Naive thymus-derived CD4-positive, alpha-beta T cell (primary cell): ENCODE measurements around the gene ZBTB18. TPM values are rescaled to one million over a fixed set of nuclear protein-coding genes. Genes with fewer than 3 reads are reported as not detected.

Source experiments
- ATAC-seq: fragments of 150-1000 bp; cut with Tn5 transposase; 2 replicates; pipeline ENCODE4 v1.10.0; 2021; ENCODE audit warnings: mild to moderate bottlenecking, moderate library complexity
- CTCF ChIA-PET: fragments of 350-600 bp; sonication (Branson Sonifier 250); formaldehyde crosslinking; loops from one replicate; lab custom pipeline; 2021; ENCODE audit warnings: antibody characterized with exemption; lab: Charles Lee
- POLR2A ChIA-PET: fragments of 350-600 bp; sonication (Branson Sonifier 250); formaldehyde crosslinking; loops from one replicate; lab custom pipeline; 2021; ENCODE audit warnings: antibody characterized with exemption, inconsistent platforms; lab: Charles Lee
- DNase-seq, 9 donors: peaks; one replicate each; pipeline versions ENCODE4 v3.0.0 to v3.0.0-alpha.2; 2020 to 2022; ENCODE audit warnings: mixed read lengths in 1 of 9
- H3K27ac ChIP-seq: one replicate; pipeline ENCODE4 v1.7.0; 2013; ENCODE audit warnings: mild to moderate bottlenecking, low read depth, low read length, moderate library complexity
- H3K27me3 ChIP-seq, 2 donors: one replicate each; pipeline ENCODE4 v1.7.0; 2013; ENCODE audit warnings: low read length in 2 of 2, mild to moderate bottlenecking in 2 of 2, moderate library complexity in 2 of 2; ENCODE audit not compliant: control insufficient read depth in 2 of 2, insufficient read depth in 2 of 2
- H3K36me3 ChIP-seq, 3 experiments: 1 replicate in 2 of 3; 2 replicates in 1 of 3; pipeline ENCODE4 v1.7.0; 2013; ENCODE audit warnings: low read length in 3 of 3, mild to moderate bottlenecking in 3 of 3, moderate library complexity in 1 of 3; ENCODE audit not compliant: insufficient read depth in 3 of 3, control insufficient read depth in 2 of 3
- H3K4me1 ChIP-seq, 2 donors: one replicate each; pipeline ENCODE4 v1.7.0; 2013; ENCODE audit warnings: low read length in 2 of 2, mild to moderate bottlenecking in 2 of 2, moderate library complexity in 1 of 2; ENCODE audit not compliant: control insufficient read depth in 2 of 2, insufficient read depth in 2 of 2
- H3K4me3 ChIP-seq: 2 replicates; pipeline ENCODE4 v1.7.0; 2013; ENCODE audit warnings: mild to moderate bottlenecking, low read length
- H3K9me3 ChIP-seq, 3 experiments: 1 replicate in 2 of 3; 2 replicates in 1 of 3; pipeline ENCODE4 v1.7.0; 2013; ENCODE audit warnings: low read length in 3 of 3; ENCODE audit not compliant: control insufficient read depth in 2 of 3
- H3K27ac Mint-ChIP-seq, 9 donors: one replicate each; pipeline ENCODE4 v1.8.0; 2020 to 2022; ENCODE audit warnings: mixed read lengths in 9 of 9, mild to moderate bottlenecking in 8 of 9, moderate library complexity in 5 of 9, inconsistent platforms in 2 of 9
- H3K27me3 Mint-ChIP-seq, 5 donors: one replicate each; pipeline ENCODE4 v1.8.0; 2021 to 2022; ENCODE audit warnings: mixed read lengths in 5 of 5, mild to moderate bottlenecking in 1 of 5
- H3K36me3 Mint-ChIP-seq, 5 donors: one replicate each; pipeline ENCODE4 v1.8.0; 2020 to 2022; ENCODE audit warnings: mixed read lengths in 5 of 5, mild to moderate bottlenecking in 3 of 5, inconsistent platforms in 1 of 5
- H3K4me1 Mint-ChIP-seq, 7 donors: one replicate each; pipeline ENCODE4 v1.8.0; 2020 to 2022; ENCODE audit warnings: mixed read lengths in 7 of 7, mild to moderate bottlenecking in 3 of 7, inconsistent platforms in 1 of 7
- H3K4me3 Mint-ChIP-seq, 10 donors: one replicate each; pipeline ENCODE4 v1.8.0; 2020 to 2022; ENCODE audit warnings: mild to moderate bottlenecking in 10 of 10, mixed read lengths in 10 of 10, moderate library complexity in 6 of 10, inconsistent platforms in 2 of 10
- H3K9me3 Mint-ChIP-seq, 11 donors: one replicate each; pipeline ENCODE4 v1.8.0; 2020 to 2022; ENCODE audit warnings: mixed read lengths in 11 of 11, mild to moderate bottlenecking in 4 of 11, inconsistent platforms in 1 of 11, moderate library complexity in 1 of 11
- intact Hi-C, 2 donors: fragments of 100-400 bp; cut with micrococcal nuclease; formaldehyde crosslinking; loops; one replicate each; pipeline ENCODE4 v1.15.1; 2023
- polyA plus RNA-seq, 2 donors: library from polyadenylated mRNA; unstranded; fragments of 300-500 nt; fragmentation: Illumina TruSeq; gene quantifications; one replicate each; pipeline ENCODE4 v1.2.3, GENCODE V29; 2021
- total RNA-seq, 6 experiments: library from RNA in 5 of 6; stranded (reverse) in 5 of 6; gene quantifications; 1 replicate in 5 of 6; 2 replicates in 1 of 6; pipeline ENCODE4 v1.2.3 and lab custom pipeline; 2021 to 2026

The ZBTB18 gene
- total and polyA plus RNA-seq, 7 experiments from 2014 or later = 3.6 to 90.7 (median 42.4) TPM

- peaks cover 0 to 17% (median 3%) of the 10 kb centered on the region in 5 donors for H3K27me3 Mint-ChIP-seq
- Histone ChIP-seq H3K27ac (no peak overlapping the region), H3K27me3 (no peaks in the 10 kb centered on the region), H3K4me1 (no peaks in the 10 kb centered on the region), H3K4me3 (no peak overlapping the region), H3K9me3 (no peaks in the 10 kb centered on the region), H3K36me3 (no peaks in the 10 kb centered on the region)
- intact Hi-C loops = no loop called here
- no peaks in the 10 kb centered on the region for H3K9me3 Mint-ChIP-seq
- peaks cover 0 to 4% (median 0%) of the 10 kb centered on the region in 7 donors for H3K4me1 Mint-ChIP-seq
- ATAC-seq = no peak
- peaks cover 0 to 3% (median 0%) of the 10 kb centered on the region in 5 donors for H3K36me3 Mint-ChIP-seq
- H3K4me3 Mint-ChIP-seq = no peak overlapping the region
- CTCF ChIA-PET = no interaction called here
- no peak for DNase-seq
- POLR2A ChIA-PET = no interaction called here
- H3K27ac Mint-ChIP-seq = no peak overlapping the region
These were observed 29.7 kb upstream of the ZBTB18 start for GRCh38 chr1:244021427-244021826.

- DNase-seq (no peak), ATAC-seq (no peak)
- H3K4me3 ChIP-seq = no peak overlapping the region
- Mint-ChIP-seq H3K27me3 (peaks cover 0 to 14% (median 6%) of the 10 kb centered on the region in 5 donors), H3K4me1 (peaks cover 0 to 4% (median 0%) of the 10 kb centered on the region in 7 donors), H3K36me3 (peaks cover 0 to 3% (median 0%) of the 10 kb centered on the region in 5 donors), H3K4me3 (no peak overlapping the region), H3K9me3 (no peaks in the 10 kb centered on the region), H3K27ac (no peak overlapping the region)
- CTCF ChIA-PET = no interaction called here
- no peaks in the 10 kb centered on the region for H3K4me1 ChIP-seq
- intact Hi-C loops = no loop called here
- H3K9me3 ChIP-seq = no peaks in the 10 kb centered on the region
- POLR2A ChIA-PET = interaction anchor here (0.8 kb wide), 1 partner anchor 23 kb away, joined by 3 read pairs; no protein-coding TSS in a partner anchor
- no peaks in the 10 kb centered on the region for H3K36me3 ChIP-seq
- no peak overlapping the region for H3K27ac ChIP-seq
- no peaks in the 10 kb centered on the region for H3K27me3 ChIP-seq
These were observed 28.8 kb upstream of the ZBTB18 start for GRCh38 chr1:244022311-244022710.

- H3K36me3 Mint-ChIP-seq = peaks cover 0 to 3% (median 0%) of the 10 kb centered on the region in 5 donors
- H3K27ac Mint-ChIP-seq = no peak overlapping the region
- DNase-seq (no peak), ATAC-seq (no peak)
- Histone ChIP-seq H3K27me3 (no peaks in the 10 kb centered on the region), H3K4me1 (no peaks in the 10 kb centered on the region), H3K4me3 (no peak overlapping the region), H3K9me3 (no peaks in the 10 kb centered on the region), H3K36me3 (no peaks in the 10 kb centered on the region), H3K27ac (no peak overlapping the region)
- ChIA-PET POLR2A (interaction anchor here (0.8 kb wide), 1 partner anchor 22 kb away, joined by 3 read pairs; no protein-coding TSS in a partner anchor), CTCF (no interaction called here)
- intact Hi-C loops = no loop called here
- no peak overlapping the region for H3K4me3 Mint-ChIP-seq
- peaks cover 0 to 14% (median 6%) of the 10 kb centered on the region in 5 donors for H3K27me3 Mint-ChIP-seq
- peaks cover 0 to 4% (median 0%) of the 10 kb centered on the region in 7 donors for H3K4me1 Mint-ChIP-seq
- no peaks in the 10 kb centered on the region for H3K9me3 Mint-ChIP-seq
These were observed 28.1 kb upstream of the ZBTB18 start for GRCh38 chr1:244022864-244023440.

- Histone ChIP-seq H3K36me3 (no peaks in the 10 kb centered on the region), H3K4me3 (no peak overlapping the region), H3K4me1 (no peaks in the 10 kb centered on the region), H3K9me3 (no peaks in the 10 kb centered on the region), H3K27ac (no peak overlapping the region), H3K27me3 (no peaks in the 10 kb centered on the region)
- Mint-ChIP-seq H3K27me3 (peaks cover 0 to 12% (median 2%) of the 10 kb centered on the region in 5 donors), H3K4me1 (no peaks in the 10 kb centered on the region), H3K36me3 (no peaks in the 10 kb centered on the region), H3K4me3 (no peak overlapping the region), H3K27ac (no peak overlapping the region), H3K9me3 (no peaks in the 10 kb centered on the region)
- no peak for DNase-seq
- intact Hi-C loops = loop anchor here in 1 of 2 donors (2.0 kb wide), 1 partner anchor 19 kb away; no protein-coding TSS in a partner anchor
- ATAC-seq = no peak
- ChIA-PET CTCF (no interaction called here), POLR2A (no interaction called here)
These were observed 23.5 kb upstream of the ZBTB18 start for GRCh38 chr1:244027491-244028145.

- ChIA-PET POLR2A (no interaction called here), CTCF (no interaction called here)
- Histone ChIP-seq H3K27me3 (no peaks in the 10 kb centered on the region), H3K27ac (no peak overlapping the region), H3K4me1 (no peaks in the 10 kb centered on the region), H3K4me3 (no peak overlapping the region), H3K9me3 (no peaks in the 10 kb centered on the region), H3K36me3 (no peaks in the 10 kb centered on the region)
- H3K36me3 Mint-ChIP-seq = no peaks in the 10 kb centered on the region
- H3K27me3 Mint-ChIP-seq = peaks cover 0 to 13% (median 5%) of the 10 kb centered on the region in 5 donors
- no peak overlapping the region for H3K4me3 Mint-ChIP-seq
- no peaks in the 10 kb centered on the region for H3K4me1 Mint-ChIP-seq
- no peak overlapping the region for H3K27ac Mint-ChIP-seq
- DNase-seq (no peak), ATAC-seq (no peak)
- H3K9me3 Mint-ChIP-seq = no peaks in the 10 kb centered on the region
- intact Hi-C loops = loop anchor here in 1 of 2 donors (2.0 kb wide), 1 partner anchor 18 kb away; no protein-coding TSS in a partner anchor
These were observed 22.4 kb upstream of the ZBTB18 start for GRCh38 chr1:244028701-244029100.

- CTCF ChIA-PET = interaction anchor here (0.5 to 0.7 kb wide), 2 partner anchors 48 to 561 kb away, joined by 3 to 4 read pairs; no protein-coding TSS in a partner anchor
- Mint-ChIP-seq H3K4me3 (no peak overlapping the region), H3K9me3 (no peaks in the 10 kb centered on the region), H3K27me3 (peaks cover 0 to 15% (median 5%) of the 10 kb centered on the region in 5 donors), H3K4me1 (no peaks in the 10 kb centered on the region), H3K27ac (no peak overlapping the region), H3K36me3 (no peaks in the 10 kb centered on the region)
- Histone ChIP-seq H3K4me1 (no peaks in the 10 kb centered on the region), H3K4me3 (no peak overlapping the region), H3K9me3 (no peaks in the 10 kb centered on the region), H3K27me3 (no peaks in the 10 kb centered on the region), H3K36me3 (no peaks in the 10 kb centered on the region), H3K27ac (no peak overlapping the region)
- ATAC-seq = no peak
- intact Hi-C loops = loop anchor here in 1 of 2 donors (2.0 kb wide), 1 partner anchor 18 kb away; no protein-coding TSS in a partner anchor
- no peak for DNase-seq
- POLR2A ChIA-PET = interaction anchor here (0.7 kb wide), 1 partner anchor 110 kb away, joined by 3 read pairs; no protein-coding TSS in a partner anchor
These were observed 22.0 kb upstream of the ZBTB18 start for GRCh38 chr1:244029124-244029523.
